ENCODE data around the gene B4GALT2.

- TF ChIP-seq CTCF (IDR thresholded peaks at IDR 0.05; ENCODE audit: insufficient read depth, low read length, poor library complexity, severe bottlenecking) (no peak), EZH2phosphoT487 (conservative IDR thresholded peaks at IDR 0.05; ENCODE audit: low read length) (no peak)
These were observed 56.9 kb downstream of the B4GALT2 start for GRCh38 chr1:44035726-44036408.
